Measurements from ENCODE around the gene TAAR9.
A peak's percentile ranks its signal among the peaks of the same experiment; 100 is the strongest.
"Not testable (repeated sequence)": the region's sequence is repeated elsewhere in the genome, so short reads cannot be mapped to it uniquely, and the experiment has no call there.

TAAR9 gene

GRCh38 chr6:132515386-132515785 lies 22.7 kb upstream of the TAAR9 start:
- DNase-seq: no peak

GRCh38 chr6:132520953-132521352 lies 17.1 kb upstream of the TAAR9 start:
- no peak for DNase-seq

GRCh38 chr6:132524646-132525045 lies 13.4 kb upstream of the TAAR9 start:
- no peak for DNase-seq

- no peak for DNase-seq
Measured at GRCh38 chr6:132525866-132526265, 12.2 kb upstream of the TAAR9 start.

GRCh38 chr6:132526461-132526860 lies 11.6 kb upstream of the TAAR9 start:
- no peak for DNase-seq

- DNase-seq: no peak
Measured at GRCh38 chr6:132527791-132528190, 10.3 kb upstream of the TAAR9 start.

GRCh38 chr6:132530293-132530974 lies 7.6 kb upstream of the TAAR9 start:
- DNase-seq: peak; percentile 17 to 62 (median 48)

GRCh38 chr6:132534546-132534945 lies 3.5 kb upstream of the TAAR9 start:
- not testable (repeated sequence) for DNase-seq

- DNase-seq: no peak
Measured at GRCh38 chr6:132537145-132537544, 932 bp upstream of the TAAR9 start.

GRCh38 chr6:132544826-132545225 lies 6.7 kb downstream of the TAAR9 start:
- DNase-seq: no peak

- DNase-seq: no peak
Measured at GRCh38 chr6:132548746-132549463, 10.8 kb downstream of the TAAR9 start.

- no peak for DNase-seq
Measured at GRCh38 chr6:132551214-132551613, 13.1 kb downstream of the TAAR9 start.

- DNase-seq: no peak
Measured at GRCh38 chr6:132552372-132552771, 14.3 kb downstream of the TAAR9 start, which contains the start of gene TAAR8. TSS of gene TAAR8 (plus strand) at chr6:132552672. CDS start at chr6:132552693, 21 bp downstream.

GRCh38 chr6:132560087-132560486 lies 22.0 kb downstream of the TAAR9 start:
- DNase-seq: not testable (repeated sequence)

GRCh38 chr6:132566404-132566803 lies 28.3 kb downstream of the TAAR9 start:
- no peak for DNase-seq

- DNase-seq: no peak
Measured at GRCh38 chr6:132567566-132567965, 29.5 kb downstream of the TAAR9 start.

GRCh38 chr6:132568611-132569010 lies 30.5 kb downstream of the TAAR9 start:
- no peak for DNase-seq

- no peak for DNase-seq
Measured at GRCh38 chr6:132569170-132569569, 31.1 kb downstream of the TAAR9 start.

GRCh38 chr6:132570221-132570777 lies 32.2 kb downstream of the TAAR9 start, which contains the start of gene TAAR6:
TSS of gene TAAR6 (plus strand) at chr6:132570322. CDS start at chr6:132570322, 0 bp downstream.
- no peak for DNase-seq

GRCh38 chr6:132571774-132572173 lies 33.7 kb downstream of the TAAR9 start:
- DNase-seq: no peak

- no peak for DNase-seq
Measured at GRCh38 chr6:132584698-132585097, 46.6 kb downstream of the TAAR9 start.

GRCh38 chr6:132587424-132587823 lies 49.3 kb downstream of the TAAR9 start:
- no peak for DNase-seq

Measured in activated CD4-positive, CD25-positive, alpha-beta regulatory T cell (primary cell).